GM21786 (cell line): ENCODE measurements around the gene SLMAP.
"Not testable (repeated sequence)": the region's sequence is repeated elsewhere in the genome, so short reads cannot be mapped to it uniquely, and the experiment has no call there.

Experiments used
- ATAC-seq: cut with Tn5 transposase; IDR thresholded peaks from one replicate; pipeline ENCODE4 v1.9.1; 2021; ENCODE audit not compliant: unreplicated experiment

Gene SLMAP

DNA sequence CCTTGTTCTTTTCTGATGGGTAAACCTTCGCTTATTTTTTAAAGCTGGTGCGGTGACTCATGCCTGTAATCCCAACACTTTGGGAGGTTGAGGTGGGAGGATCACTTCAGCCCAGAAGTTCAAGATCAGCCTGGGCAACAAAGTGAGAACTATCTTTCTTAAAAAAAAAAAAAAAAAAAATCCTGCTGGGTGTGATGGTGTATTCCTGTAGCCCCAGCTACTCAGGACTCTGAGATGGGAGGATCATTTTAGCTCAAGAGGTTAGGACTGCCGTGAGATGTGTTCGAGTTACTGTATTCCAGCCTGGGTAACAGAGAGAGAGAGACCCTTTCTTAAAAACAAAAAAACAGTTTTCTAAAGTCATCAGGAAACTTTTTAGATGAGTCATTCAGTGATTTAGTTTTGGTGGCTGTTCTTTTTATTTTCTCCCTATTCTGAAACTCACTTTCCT, 37.7 kb downstream of the SLMAP start:
- no peak for ATAC-seq

DNA sequence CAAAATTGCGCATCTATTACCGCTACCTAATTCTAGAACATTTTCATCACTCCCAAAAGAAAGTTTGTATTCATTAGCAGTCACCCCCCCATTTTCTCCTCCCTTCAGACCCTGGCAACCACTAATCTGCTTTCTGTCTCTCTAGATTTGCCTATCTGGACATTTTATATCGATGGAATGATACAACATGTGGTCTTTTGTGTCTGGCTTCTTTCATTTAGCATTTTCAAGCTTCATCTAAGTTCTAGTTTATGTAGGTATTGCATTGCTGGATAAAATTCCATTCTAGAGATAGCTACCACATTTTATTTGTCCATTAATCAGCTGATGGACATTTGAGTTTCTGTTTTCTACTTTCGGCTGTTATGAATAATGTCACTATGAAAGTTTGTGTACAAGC, 38.4 kb downstream of the SLMAP start:
- no peak for ATAC-seq

DNA sequence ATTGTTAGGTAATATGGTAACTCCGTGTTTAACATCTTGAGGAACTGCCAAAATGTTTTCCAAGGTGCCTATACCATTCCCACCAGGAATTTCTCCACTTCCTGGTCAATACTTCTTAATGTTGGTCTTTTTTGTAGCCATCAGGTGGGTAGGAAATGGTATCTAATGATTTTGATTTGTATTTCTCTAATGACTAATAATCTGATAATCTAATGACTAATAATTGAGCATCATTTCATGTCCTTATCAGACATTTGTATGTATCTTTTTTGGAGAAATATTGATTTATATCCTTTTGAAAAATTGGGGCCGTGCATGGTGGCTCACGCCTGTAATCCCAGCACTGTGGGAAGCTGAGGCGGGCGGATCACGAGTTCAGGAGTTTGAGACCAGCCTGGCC, 38.8 kb downstream of the SLMAP start:
- ATAC-seq, result no peak

DNA sequence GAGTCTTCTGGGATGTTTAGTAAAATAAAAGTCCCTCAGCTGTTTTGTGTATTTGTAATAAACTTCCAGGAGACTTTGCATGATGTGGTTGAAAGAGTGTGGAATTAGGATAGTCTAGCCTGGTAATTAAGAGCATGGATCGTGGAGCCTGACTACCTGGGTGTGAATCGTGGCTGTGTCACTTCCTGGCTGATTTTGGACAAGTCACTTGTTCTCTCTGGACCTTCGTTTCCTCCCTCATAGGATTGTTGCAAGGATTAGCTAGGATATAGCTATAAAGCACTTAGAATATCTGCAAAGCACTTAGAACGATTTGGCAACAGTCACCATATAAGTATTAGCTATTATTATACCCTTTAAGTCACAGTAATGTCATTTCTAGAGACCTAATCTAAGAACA, 40.2 kb downstream of the SLMAP start:
- ATAC-seq, result no peak

DNA sequence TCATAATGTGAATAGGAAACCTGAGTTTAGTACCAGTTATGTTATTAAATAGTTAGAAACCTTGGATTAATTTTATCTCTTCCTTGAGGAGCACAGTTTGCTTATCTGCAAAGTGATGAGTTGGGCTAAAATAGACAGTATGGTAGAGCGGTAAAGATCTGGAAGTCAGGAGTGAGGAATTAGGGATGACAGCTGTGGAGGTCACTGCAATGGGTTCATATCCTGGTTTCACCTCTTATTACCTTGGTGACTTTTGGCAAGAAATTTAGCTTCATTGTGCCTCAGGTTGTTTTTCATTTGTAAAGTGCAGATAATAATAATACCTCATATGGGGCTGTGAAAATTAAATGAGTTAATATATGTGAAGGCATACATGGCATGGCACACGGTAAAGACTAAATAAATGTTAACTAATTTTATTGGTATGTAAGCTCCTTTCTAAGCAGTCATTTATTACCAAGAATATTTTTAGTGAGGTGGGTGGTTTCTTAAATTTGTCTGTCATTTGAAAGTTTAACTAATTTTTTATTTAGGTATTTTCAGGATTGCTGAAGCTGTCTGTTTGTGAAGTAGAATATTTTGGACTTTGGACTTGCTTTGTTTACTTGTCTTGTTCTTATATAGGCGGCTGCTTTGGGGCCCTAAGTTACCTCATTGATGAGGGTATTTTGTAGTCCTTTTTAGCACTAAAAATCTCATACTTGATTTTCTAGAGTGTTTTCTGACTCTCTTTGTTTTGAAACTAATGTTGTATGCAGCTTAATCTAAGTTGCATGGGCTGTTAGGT, 41.8 kb downstream of the SLMAP start:
- no peak for ATAC-seq

DNA sequence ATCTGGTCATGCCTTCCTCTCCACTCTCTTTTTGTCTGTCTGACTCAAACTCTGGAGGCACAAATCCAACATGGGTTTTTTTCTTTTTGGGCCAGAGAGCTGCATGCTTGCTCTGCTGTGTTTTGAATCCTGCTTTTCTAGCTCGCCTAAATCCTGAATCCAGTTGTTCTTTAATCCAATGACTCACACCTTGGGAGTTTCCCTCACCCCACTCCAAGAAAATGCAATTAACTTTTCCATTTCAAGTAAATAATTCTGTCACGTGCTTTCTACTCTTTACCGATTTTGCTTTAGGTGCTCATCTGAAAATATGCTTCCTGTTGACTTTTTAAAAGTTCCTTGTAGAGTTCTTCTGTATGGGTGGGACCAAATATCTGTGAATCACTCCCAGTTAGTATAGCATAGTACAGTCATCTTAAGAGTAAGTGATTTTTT, 47.6 kb downstream of the SLMAP start:
- ATAC-seq, result no peak

DNA sequence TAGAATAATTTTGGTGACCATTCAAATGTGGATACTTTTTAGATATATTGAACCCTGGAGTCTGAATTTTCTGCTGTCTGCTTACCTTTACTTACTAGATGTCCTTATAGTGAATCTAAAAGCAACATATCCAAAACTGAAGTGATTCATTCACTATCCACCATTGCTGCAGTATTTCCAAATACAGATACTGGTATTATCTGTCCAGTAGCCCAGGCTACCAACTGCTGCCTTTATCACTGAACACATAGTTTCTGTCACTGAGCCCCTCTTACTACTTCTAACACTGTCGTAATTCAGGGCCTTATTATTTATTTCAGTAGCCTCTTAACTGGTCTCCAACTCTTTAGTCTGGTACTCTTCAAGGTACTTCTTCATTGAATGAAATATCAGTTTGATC, 49.2 kb downstream of the SLMAP start:
- ATAC-seq, result no peak

DNA sequence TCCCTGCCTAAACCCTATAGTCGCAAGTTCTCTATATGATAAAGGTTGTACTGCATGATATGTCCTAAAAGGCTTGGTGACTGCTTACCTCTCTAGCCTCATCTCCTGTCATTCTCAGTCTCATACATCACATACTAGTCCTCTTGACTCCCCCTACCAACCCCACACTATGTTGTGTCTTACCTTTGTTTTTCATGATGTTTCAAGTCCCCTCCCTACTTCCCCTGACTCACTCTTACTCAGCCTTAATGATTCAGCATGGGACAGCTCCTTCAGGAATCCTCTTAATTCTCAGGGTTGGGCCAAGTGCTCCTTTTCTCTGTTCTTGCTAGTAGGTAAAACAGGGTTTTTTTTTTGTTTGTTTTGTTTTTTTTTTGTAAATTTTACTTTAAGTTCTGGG, 49.6 kb downstream of the SLMAP start:
- ATAC-seq, result no peak

DNA sequence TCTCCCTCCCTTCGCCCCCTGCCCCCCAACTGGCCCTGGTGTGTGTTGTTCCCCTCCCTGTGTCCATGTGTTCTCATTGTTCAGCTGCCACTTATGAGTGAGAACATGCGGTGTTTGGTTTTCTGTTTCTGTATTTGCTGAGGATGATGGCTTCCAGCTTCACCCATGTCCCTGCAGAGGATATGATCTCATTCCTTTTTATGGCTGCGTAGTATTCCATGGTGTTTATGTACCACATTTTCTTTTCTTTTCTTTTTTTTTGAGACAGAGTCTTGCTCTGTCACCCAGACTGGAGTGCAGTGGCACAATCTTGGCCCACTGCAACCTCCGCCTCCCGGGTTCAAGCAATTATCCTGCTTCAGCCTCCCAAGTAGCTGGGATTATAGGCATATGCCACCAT, 50.1 kb downstream of the SLMAP start:
- ATAC-seq, result not testable (repeated sequence)

DNA sequence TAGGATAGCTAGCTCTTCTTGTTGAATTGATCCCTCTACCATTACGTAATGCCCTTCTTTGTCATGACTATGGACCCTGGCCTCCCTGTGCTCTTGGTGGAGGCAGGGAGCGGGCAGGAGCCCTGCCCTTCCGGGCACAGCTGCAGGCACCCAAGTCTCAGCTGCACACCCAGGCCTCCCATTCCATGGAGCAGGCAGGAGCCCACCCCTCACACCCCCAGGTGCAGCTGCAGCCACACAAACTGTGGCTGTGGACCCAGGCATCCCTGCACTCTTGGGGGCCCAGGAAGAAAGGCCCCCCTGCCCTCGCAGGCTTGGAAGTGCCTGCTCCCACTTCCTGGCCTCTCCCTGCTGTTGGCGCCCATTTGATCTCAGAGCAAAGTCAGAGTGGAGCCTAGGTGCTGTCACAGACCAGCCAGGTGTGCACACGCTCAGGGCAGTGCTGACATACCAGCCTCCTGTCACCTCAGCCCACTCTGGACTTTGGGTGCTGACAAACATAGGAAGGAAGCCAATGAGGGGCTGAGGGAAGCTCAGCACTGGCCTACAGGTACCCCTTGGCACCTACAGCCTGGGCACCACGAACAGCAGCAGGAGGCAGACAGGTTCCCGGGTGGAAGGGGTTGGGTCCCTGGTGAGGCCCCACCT, 53.0 kb downstream of the SLMAP start:
- ATAC-seq, result no peak

DNA sequence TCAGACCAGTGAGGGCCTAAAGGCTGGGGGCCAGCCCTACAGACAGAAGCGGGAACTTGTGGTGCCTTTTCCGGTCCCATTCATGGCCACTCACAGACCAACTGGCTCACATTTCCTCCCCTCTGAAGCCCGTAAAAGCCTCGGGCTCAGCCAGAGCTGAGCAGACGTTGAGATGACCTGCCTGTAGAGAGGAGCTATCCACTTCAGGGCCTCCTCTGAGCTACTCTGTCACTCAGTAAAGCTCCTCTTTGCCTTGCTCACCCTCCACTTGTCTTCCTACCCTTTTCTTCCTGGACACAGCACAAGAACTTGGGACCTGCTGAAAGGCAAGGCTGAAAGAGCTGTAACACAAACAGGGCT, 53.5 kb downstream of the SLMAP start:
- ATAC-seq, result no peak

DNA sequence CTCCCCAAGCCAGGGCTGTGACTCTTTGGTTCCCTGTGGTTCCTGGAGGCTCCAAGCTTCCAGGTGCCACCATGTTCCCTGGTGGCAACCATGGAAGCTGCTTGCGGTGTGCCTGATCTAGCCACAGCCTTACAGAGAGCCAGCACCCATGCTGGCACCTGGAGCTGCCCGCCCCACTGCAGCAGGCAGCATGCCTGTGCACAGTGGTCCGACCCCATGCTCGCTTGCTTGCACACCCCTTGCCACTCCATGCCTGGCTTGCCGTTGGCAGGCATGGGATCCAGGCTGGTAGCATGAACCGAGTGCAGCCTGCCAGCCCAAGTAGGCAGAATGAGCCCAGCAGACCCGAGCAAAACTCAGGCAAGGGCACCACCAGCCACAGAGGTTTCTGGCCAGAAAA, 53.9 kb downstream of the SLMAP start:
- ATAC-seq, result no peak

DNA sequence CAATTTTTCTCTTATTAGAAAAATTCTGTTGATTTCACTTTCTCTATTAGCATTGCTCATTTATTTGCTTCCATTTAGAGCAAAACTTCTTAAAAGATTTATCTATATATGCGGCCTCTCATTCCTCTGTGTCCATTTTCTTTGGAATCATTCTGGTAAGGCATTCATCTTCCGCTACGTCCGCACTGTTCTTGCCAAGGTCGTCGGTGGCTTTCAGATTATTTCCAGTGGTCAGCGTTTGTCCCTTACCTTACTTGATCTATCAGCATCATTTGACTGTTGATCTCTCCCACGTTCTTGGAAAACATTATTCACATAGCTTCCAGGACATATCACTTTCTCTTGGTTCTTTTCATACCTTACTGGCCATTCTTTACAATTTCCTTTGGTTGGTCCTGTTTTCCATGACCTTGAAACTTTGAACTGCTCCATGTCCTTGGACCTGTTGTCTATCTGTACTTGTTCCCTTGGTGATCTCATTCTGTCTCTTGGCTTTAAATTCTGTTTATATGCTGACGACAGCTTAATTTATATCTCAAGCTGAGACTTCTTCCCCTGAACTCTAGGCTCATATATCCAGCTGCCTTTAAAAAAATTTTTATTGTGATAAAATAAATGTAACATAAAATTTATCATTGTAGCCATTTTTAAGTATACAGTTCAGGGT, 54.5 kb downstream of the SLMAP start:
- no peak for ATAC-seq

DNA sequence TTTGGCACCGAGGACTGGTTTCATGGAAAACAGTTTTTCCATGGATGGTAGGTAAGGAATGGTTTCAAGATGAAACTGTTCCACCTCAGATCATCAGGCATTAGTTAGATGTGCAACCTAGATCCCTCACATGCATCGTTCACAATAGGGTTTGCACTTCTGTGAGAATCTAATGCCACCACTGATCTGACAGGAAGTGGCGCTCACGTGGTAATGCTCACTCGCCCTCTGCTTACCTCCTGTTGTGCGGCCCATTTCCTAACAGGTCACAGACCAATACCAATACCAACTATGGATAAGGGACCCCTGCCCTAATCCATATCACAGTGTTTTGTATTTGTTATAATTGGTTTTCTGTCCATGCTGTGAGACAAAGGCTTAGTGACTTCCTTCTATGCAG, 58.9 kb downstream of the SLMAP start:
- no peak for ATAC-seq

DNA sequence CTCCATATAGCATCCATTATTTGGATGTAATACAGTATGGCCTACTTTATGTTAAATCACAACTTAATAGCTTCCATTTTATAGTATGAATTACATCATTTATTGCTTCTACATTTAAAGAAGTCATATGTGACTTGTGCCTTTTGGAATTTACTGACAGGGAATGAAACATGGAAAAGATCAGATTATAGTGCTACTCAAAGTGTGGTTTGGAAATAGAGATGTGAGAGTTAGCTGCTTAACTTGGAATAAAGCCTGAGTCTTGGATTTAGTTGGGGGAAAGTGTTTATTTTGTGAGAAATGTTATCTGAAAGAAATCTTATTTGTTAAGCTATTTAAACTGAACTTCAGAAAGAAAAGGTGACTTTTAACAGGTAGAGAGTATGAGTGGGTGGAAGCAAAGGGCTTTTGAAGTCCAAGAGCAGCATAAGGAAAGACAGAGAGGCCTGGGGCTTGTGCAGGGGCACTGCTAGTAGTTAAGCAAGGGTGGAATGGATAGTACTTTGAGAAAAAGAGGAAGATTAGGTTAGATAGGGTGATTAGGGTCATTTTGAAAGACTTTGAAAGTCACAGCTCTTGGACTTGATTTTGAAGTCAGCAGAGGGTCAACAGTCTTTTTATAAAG, 60.5 kb downstream of the SLMAP start:
- ATAC-seq, result no peak

DNA sequence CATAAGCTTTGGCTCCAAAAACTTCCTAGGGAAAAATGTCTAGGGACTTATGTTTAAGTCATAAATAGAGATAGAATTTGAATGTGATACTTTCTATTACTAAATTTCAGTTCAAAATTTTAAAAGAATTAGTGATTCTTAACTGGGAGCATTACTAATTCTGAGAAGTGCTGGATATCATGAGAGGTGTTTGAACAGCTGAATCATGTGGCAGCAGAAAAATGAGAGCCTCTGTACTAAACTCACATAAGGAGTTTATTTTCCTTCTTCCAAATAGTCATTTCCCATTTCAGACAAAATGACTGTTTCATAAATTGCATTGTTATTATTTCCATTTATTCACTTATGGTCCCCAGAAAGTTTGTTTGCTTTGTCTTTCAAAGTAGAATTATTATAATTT, 62.7 kb downstream of the SLMAP start:
- no peak for ATAC-seq

DNA sequence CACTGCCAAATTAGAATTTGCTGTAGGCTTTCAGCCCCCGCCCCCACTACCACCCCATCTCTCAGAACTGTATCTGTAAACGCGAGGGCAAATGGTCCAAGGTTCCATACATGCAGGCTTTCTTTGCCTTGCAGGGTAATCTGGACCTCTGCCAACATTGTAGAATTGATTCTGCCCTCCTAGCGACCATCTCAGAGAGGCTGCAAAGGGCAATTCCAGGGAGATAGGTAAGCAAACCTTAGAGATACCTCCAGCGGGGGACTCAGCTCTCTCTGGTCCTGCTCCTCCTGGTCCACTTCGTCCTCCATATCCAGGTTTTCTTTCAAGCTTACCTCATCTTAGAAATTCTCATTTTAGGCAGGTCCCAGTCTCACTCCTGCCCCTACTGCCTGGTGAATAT, 64.4 kb downstream of the SLMAP start:
- no peak for ATAC-seq

DNA sequence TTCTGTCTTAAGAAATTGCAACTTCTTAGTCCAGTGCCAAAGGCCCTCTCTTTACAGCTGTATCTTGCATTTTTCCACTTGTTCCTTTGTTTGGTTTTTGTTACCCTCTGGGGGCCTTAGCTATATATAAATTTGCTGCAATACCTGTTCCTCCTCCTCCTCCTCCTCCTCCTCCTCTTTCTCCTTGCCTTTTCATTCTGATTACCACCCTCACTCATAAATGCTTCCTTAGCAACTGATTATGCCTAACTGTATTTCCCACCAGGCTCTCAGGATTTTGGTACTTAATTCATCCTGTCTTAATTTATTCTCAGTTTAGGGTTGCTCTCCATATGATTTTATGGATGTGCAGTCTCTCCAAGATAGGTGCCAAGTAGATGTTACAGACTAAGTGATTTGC, 65.7 kb downstream of the SLMAP start:
- no peak for ATAC-seq

DNA sequence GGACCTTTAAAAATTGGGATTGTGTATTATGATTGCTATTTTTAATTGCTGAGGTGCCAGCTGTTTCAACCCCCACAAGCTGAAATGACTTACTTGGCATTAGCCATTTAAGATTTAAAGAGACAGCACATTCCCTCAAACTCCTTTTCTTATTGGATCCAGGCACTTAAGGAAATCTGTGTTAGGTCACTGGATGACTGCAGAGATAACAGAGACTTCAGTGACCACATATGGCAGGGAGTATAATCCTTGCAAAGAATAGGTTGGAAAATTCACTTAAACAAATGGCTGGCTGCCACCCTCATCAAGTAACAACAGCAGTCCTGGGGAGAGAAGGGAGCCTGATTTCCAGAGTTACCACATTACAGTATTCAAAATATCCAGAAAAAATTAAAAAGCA, 66.6 kb downstream of the SLMAP start:
- no peak for ATAC-seq

DNA sequence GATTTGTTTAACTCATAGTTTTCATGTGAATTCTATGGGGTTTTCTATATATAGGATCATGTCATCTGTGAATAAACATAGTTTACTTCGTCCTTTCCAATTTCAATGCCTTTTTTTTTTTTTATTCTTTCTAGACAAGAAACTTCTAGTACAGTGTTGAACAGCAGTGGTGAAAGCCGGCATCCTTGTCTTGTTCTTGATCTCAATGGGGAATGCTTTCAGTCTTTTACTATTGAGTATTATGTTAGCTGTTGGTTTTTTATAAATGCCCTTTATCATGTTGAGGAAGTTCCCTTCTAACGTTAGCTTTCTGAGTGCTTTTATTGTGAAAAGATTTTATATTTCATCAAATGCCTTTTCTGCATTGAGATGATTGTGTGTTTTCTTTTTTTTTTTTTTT, 69.0 kb downstream of the SLMAP start:
- ATAC-seq, result no peak

DNA sequence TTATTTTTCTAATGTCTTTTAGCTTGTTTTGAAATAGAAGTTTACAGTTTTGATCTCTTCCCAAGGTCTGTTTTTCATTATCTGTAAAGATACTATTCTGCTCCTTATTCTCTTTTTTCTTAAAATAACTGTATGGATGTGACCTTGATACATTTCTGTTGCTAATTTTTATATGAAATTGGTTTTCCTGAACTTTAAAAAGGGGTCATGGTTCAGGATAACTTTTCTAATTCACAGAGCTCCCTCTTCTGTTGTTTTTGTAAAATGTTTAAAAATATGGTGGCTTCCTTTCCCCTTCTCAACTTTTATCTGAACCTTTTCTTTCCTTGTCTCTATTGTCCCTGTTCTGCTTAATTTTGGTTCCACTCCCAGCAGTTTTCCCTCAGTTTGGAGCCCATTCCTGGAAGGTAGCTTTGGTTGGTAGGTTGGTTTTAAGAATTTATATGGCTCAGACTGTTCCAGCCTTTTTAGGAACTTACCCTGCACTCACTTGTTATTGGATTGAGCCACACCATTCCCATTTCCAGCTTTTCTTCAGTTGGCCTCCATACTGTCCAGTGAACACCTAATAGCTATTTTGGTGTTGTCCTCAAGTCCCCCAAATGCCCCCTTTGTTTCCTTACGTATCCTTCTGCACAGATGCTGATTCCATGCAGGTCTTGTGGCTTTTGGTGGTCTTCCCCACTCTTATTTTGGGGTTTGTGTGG, 70.3 kb downstream of the SLMAP start:
- no peak for ATAC-seq
